SJCRH30 (cell line): ENCODE measurements around the gene ISM1. TPM values are rescaled to one million over a fixed set of nuclear protein-coding genes. Genes with fewer than 3 reads are reported as not detected.
A peak's percentile ranks its signal among the peaks of the same experiment; 100 is the strongest.

Source experiments
- DNase-seq, 2 experiments: peaks; one replicate each; pipeline ENCODE4 v3.0.0-alpha.2; 2015 to 2020
- H3K27ac ChIP-seq: fragments of 250-450 bp; sonication (Bioruptor Pico); 2 replicates; pipeline ENCODE4 v1.5.1; 2020; ENCODE audit warnings: mild to moderate bottlenecking, moderate library complexity
- H3K27me3 ChIP-seq: fragments of 250-450 bp; sonication (Bioruptor Pico); 2 replicates; pipeline ENCODE4 v1.5.1; 2020; ENCODE audit warnings: mild to moderate bottlenecking, moderate library complexity
- H3K36me3 ChIP-seq: fragments of 250-450 bp; sonication (Bioruptor Pico); 2 replicates; pipeline ENCODE4 v1.5.1; 2020; ENCODE audit warnings: mild to moderate bottlenecking, moderate library complexity
- H3K4me1 ChIP-seq: fragments of 250-450 bp; sonication (Bioruptor Pico); 2 replicates; pipeline ENCODE4 v1.5.1; 2020; ENCODE audit warnings: mild to moderate bottlenecking, moderate library complexity
- H3K4me3 ChIP-seq: fragments of 250-450 bp; sonication (Bioruptor Pico); 2 replicates; pipeline ENCODE4 v1.5.1; 2020; ENCODE audit warnings: mild to moderate bottlenecking, moderate library complexity
- H3K9me3 ChIP-seq: fragments of 250-450 bp; sonication (Bioruptor Pico); replicated peaks from 2 replicates; pipeline ENCODE4 v1.5.1; 2020; ENCODE audit warnings: mild to moderate bottlenecking, moderate library complexity
- total RNA-seq: library from RNA; depleted of rRNA; stranded (reverse); fragments of >200 nt; shearing (Covaris generic); gene quantifications from 2 replicates; pipeline ENCODE4 v1.2.3, GENCODE V29; 2014

ISM1 gene
- total RNA-seq, 1 experiment from 2014 or later = not detected

- peaks cover 7% of the 10 kb centered on the region for H3K4me1 ChIP-seq
- no peak for DNase-seq
- H3K36me3 ChIP-seq = no peaks in the 10 kb centered on the region
- H3K27me3 ChIP-seq = peaks cover 5% of the 10 kb centered on the region; the same call in 1 of the 2 replicates
- no peak overlapping the region for H3K27ac ChIP-seq
- H3K9me3 ChIP-seq = no peaks in the 10 kb centered on the region
- H3K4me3 ChIP-seq = no peak overlapping the region
Measured at GRCh38 chr20:13276945-13277541, 56.0 kb downstream of the ISM1 start.

GRCh38 chr20:13277663-13278295 lies 56.7 kb downstream of the ISM1 start:
- peaks cover 7% of the 10 kb centered on the region for H3K4me1 ChIP-seq
- peaks cover 5% of the 10 kb centered on the region; the same call in 1 of the 2 replicates for H3K27me3 ChIP-seq
- H3K9me3 ChIP-seq = no peaks in the 10 kb centered on the region
- H3K36me3 ChIP-seq = no peaks in the 10 kb centered on the region
- no peak overlapping the region for H3K4me3 ChIP-seq
- no peak for DNase-seq
- H3K27ac ChIP-seq = no peak overlapping the region

- H3K36me3 ChIP-seq = no peaks in the 10 kb centered on the region
- H3K27me3 ChIP-seq = no peaks in the 10 kb centered on the region
- peaks cover 6% of the 10 kb centered on the region for H3K4me1 ChIP-seq
- H3K4me3 ChIP-seq = no peak overlapping the region
- no peak for DNase-seq
- no peak overlapping the region for H3K27ac ChIP-seq
- no peaks in the 10 kb centered on the region for H3K9me3 ChIP-seq
Measured at GRCh38 chr20:13278812-13279570, 57.9 kb downstream of the ISM1 start.

- Histone ChIP-seq H3K4me3 (no peak overlapping the region), H3K9me3 (no peaks in the 10 kb centered on the region), H3K27ac (no peak overlapping the region), H3K27me3 (no peaks in the 10 kb centered on the region), H3K36me3 (no peaks in the 10 kb centered on the region), H3K4me1 (no peaks in the 10 kb centered on the region)
- no peak for DNase-seq
Measured at GRCh38 chr20:13280609-13281324, 59.7 kb downstream of the ISM1 start.

- Histone ChIP-seq H3K9me3 (0 out of 2 replicates have a peak, but pooled peaks cover 3% of the 10 kb centered on the region), H3K27me3 (no peaks in the 10 kb centered on the region), H3K4me3 (no peak overlapping the region), H3K36me3 (no peaks in the 10 kb centered on the region), H3K27ac (no peak overlapping the region), H3K4me1 (peaks cover 8% of the 10 kb centered on the region; the same call in 1 of the 2 replicates)
- DNase-seq = no peak
Measured at GRCh38 chr20:13283869-13284829, 63.1 kb downstream of the ISM1 start.

GRCh38 chr20:13284830-13285229 lies 63.8 kb downstream of the ISM1 start:
- DNase-seq = peak in 1 of 2 experiments; percentile 23
- Histone ChIP-seq H3K4me1 (peaks cover 8% of the 10 kb centered on the region; the same call in 1 of the 2 replicates), H3K27ac (no peak overlapping the region), H3K4me3 (no peak overlapping the region), H3K27me3 (no peaks in the 10 kb centered on the region), H3K36me3 (no peaks in the 10 kb centered on the region), H3K9me3 (0 out of 2 replicates have a peak, but pooled peaks cover 3% of the 10 kb centered on the region)

- Histone ChIP-seq H3K9me3 (0 out of 2 replicates have a peak, but pooled peaks cover 3% of the 10 kb centered on the region), H3K4me3 (no peak overlapping the region), H3K36me3 (no peaks in the 10 kb centered on the region), H3K4me1 (peaks cover 8% of the 10 kb centered on the region; the same call in 1 of the 2 replicates), H3K27ac (no peak overlapping the region), H3K27me3 (no peaks in the 10 kb centered on the region)
- no peak for DNase-seq
Measured at GRCh38 chr20:13285408-13285807, 64.3 kb downstream of the ISM1 start.

GRCh38 chr20:13286052-13286451 lies 65.0 kb downstream of the ISM1 start:
- no peak for DNase-seq
- H3K4me3 ChIP-seq = no peak overlapping the region
- no peaks in the 10 kb centered on the region for H3K36me3 ChIP-seq
- no peak overlapping the region for H3K27ac ChIP-seq
- H3K4me1 ChIP-seq = peaks cover 8% of the 10 kb centered on the region; the same call in 1 of the 2 replicates
- H3K9me3 ChIP-seq = 0 out of 2 replicates have a peak, but pooled peaks cover 3% of the 10 kb centered on the region
- no peaks in the 10 kb centered on the region for H3K27me3 ChIP-seq

GRCh38 chr20:13286607-13287006 lies 65.5 kb downstream of the ISM1 start:
- no peak for DNase-seq
- H3K4me3 ChIP-seq = no peak overlapping the region

GRCh38 chr20:13288357-13288756 lies 67.3 kb downstream of the ISM1 start:
- H3K4me1 ChIP-seq = peaks cover 8% of the 10 kb centered on the region; the same call in 1 of the 2 replicates
- H3K27me3 ChIP-seq = peaks cover 5% of the 10 kb centered on the region; the same call in 1 of the 2 replicates
- no peaks in the 10 kb centered on the region for H3K36me3 ChIP-seq
- H3K9me3 ChIP-seq = 0 out of 2 replicates have a peak, but pooled peaks cover 3% of the 10 kb centered on the region
- DNase-seq = no peak
- no peak overlapping the region for H3K4me3 ChIP-seq
- no peak overlapping the region for H3K27ac ChIP-seq

More at GRCh38 chr20:13286607-13287006, 65.5 kb downstream of the ISM1 start:
- Histone ChIP-seq H3K27ac (no peak overlapping the region), H3K4me1 (peaks cover 8% of the 10 kb centered on the region; the same call in 1 of the 2 replicates), H3K27me3 (peaks cover under 1% of the 10 kb centered on the region; the same call in 1 of the 2 replicates), H3K9me3 (0 out of 2 replicates have a peak, but pooled peaks cover 3% of the 10 kb centered on the region), H3K36me3 (no peaks in the 10 kb centered on the region)

- no peak for DNase-seq
- Histone ChIP-seq H3K4me3 (no peak overlapping the region), H3K27me3 (peaks cover 5% of the 10 kb centered on the region; the same call in 1 of the 2 replicates), H3K9me3 (0 out of 2 replicates have a peak, but pooled peaks cover 3% of the 10 kb centered on the region), H3K27ac (no peak overlapping the region), H3K4me1 (peaks cover 8% of the 10 kb centered on the region; the same call in 1 of the 2 replicates), H3K36me3 (no peaks in the 10 kb centered on the region)
Measured at GRCh38 chr20:13289031-13289430, 68.0 kb downstream of the ISM1 start.

- 0 out of 2 replicates have a peak, but pooled peaks cover 3% of the 10 kb centered on the region for H3K9me3 ChIP-seq
- no peak overlapping the region for H3K4me3 ChIP-seq
- DNase-seq = no peak
- H3K4me1 ChIP-seq = peaks cover 8% of the 10 kb centered on the region; the same call in 1 of the 2 replicates
- H3K36me3 ChIP-seq = no peaks in the 10 kb centered on the region
- H3K27ac ChIP-seq = no peak overlapping the region
- H3K27me3 ChIP-seq = peaks cover 5% of the 10 kb centered on the region; the same call in 1 of the 2 replicates
Measured at GRCh38 chr20:13290724-13291123, 69.7 kb downstream of the ISM1 start.

GRCh38 chr20:13291157-13291556 lies 70.1 kb downstream of the ISM1 start:
- Histone ChIP-seq H3K9me3 (0 out of 2 replicates have a peak, but pooled peaks cover 3% of the 10 kb centered on the region), H3K27me3 (peaks cover 5% of the 10 kb centered on the region; the same call in 1 of the 2 replicates), H3K4me3 (no peak overlapping the region), H3K4me1 (peaks cover 8% of the 10 kb centered on the region; the same call in 1 of the 2 replicates), H3K36me3 (no peaks in the 10 kb centered on the region), H3K27ac (no peak overlapping the region)
- DNase-seq = no peak
